Upper lobe of left lung (tissue), 6 donors: ENCODE measurements around the gene VMP1. TPM values are rescaled to one million over a fixed set of nuclear protein-coding genes. Genes with fewer than 3 reads are reported as not detected.

Experiments used
- ATAC-seq, 2 donors: fragments of 200-7000 bp; cut with Tn5 transposase; one replicate each; pipeline ENCODE4 v1.9.1; 2022; ENCODE audit warnings: mild to moderate bottlenecking in 2 of 2, moderate library complexity in 2 of 2; ENCODE audit not compliant: low FRiP score in 2 of 2
- DNase-seq, 2 donors: peaks; one replicate each; pipeline ENCODE4 v3.0.0-alpha.2; 2019 to 2020
- H3K27ac ChIP-seq, 4 donors: fragments of 200-600 bp; sonication (generic); one replicate each; pipeline ENCODE4 v1.5.1; 2016 to 2019
- H3K27me3 ChIP-seq, 4 donors: fragments of 200-600 bp; sonication (generic); one replicate each; pipeline ENCODE4 v1.5.1; 2017 to 2019
- H3K36me3 ChIP-seq, 4 donors: fragments of 200-600 bp; sonication (generic); one replicate each; pipeline ENCODE4 v1.5.1; 2016 to 2019
- H3K4me1 ChIP-seq, 4 donors: fragments of 200-600 bp; sonication (generic); one replicate each; pipeline ENCODE4 v1.5.1; 2018 to 2019
- H3K4me3 ChIP-seq, 4 donors: fragments of 200-600 bp; sonication (generic); one replicate each; pipeline ENCODE4 v1.5.1; 2017 to 2019; ENCODE audit warnings: mild to moderate bottlenecking in 2 of 4, moderate library complexity in 1 of 4
- H3K9me3 ChIP-seq, 4 donors: fragments of 200-600 bp; sonication (generic); one replicate each; pipeline ENCODE4 v1.5.1; 2018 to 2019
- EP300 ChIP-seq, 4 donors: sonication (generic); formaldehyde crosslinking; IDR thresholded peaks; one replicate each; pipeline ENCODE4 v1.5.1; 2017; ENCODE audit warnings: antibody characterized with exemption in 4 of 4, control low read depth in 2 of 4
- POLR2A ChIP-seq, 4 donors: fragments of 450-650 bp; IDR thresholded peaks; one replicate each; pipeline ENCODE4 v1.5.1; 2016 to 2017; ENCODE audit warnings: antibody characterized with exemption in 4 of 4, mild to moderate bottlenecking in 2 of 4
- POLR2AphosphoS5 ChIP-seq, 2 donors: sonication (generic); formaldehyde crosslinking; IDR thresholded peaks; one replicate each; pipeline ENCODE4 v1.5.1; 2017; ENCODE audit warnings: antibody characterized with exemption in 2 of 2
- WGBS, 2 donors: methylation state at CpG; one replicate each; pipeline ENCODE4 v1.1.5; 2017 to 2018; 5-methylcytosine and 5-hydroxymethylcytosine counted together
- total RNA-seq, 6 donors: library from RNA; depleted of rRNA in 4 of 6; stranded (reverse); fragments of >200 nt in 4 of 6; gene quantifications; one replicate each; pipeline versions ENCODE4 v1.1.0 to v1.2.1, GENCODE V29; 2016 to 2021
- TF ChIP-seq, protein P1 (sequence below), 6 experiments: fragments of 450-650 bp in 4 of 6; fragments of 200-600 bp in 2 of 6; sonication (generic) in 2 of 6; IDR thresholded peaks; one replicate each; pipeline ENCODE4 v1.5.1; 2016 to 2019; ENCODE audit warnings: antibody characterized with exemption in 6 of 6
- donor health status: DM: no; HTN: no; CAD: no; lungs with moderate emphysema.
- donor health status: DM: no; HTN: yes; CAD: no; lungs with severe emphysema.

VMP1 gene
- total RNA-seq, 6 donors from 2014 or later: 124 to 246 (median 181) TPM

- Histone ChIP-seq H3K36me3 (peaks cover 0 to 28% (median 8%) of the 10 kb centered on the region in 4 donors), H3K27me3 (no peaks in the 10 kb centered on the region), H3K4me3 (no peak overlapping the region), H3K9me3 (no peaks in the 10 kb centered on the region), H3K27ac (no peak overlapping the region), H3K4me1 (peaks cover 8 to 23% (median 16%) of the 10 kb centered on the region in 4 donors)
- DNase-seq: no peak
- no peak for ATAC-seq
- WGBS, 2 donors: 100% methylated on average over 2 of the region's 2 CpGs
- TF ChIP-seq, protein P1, sequence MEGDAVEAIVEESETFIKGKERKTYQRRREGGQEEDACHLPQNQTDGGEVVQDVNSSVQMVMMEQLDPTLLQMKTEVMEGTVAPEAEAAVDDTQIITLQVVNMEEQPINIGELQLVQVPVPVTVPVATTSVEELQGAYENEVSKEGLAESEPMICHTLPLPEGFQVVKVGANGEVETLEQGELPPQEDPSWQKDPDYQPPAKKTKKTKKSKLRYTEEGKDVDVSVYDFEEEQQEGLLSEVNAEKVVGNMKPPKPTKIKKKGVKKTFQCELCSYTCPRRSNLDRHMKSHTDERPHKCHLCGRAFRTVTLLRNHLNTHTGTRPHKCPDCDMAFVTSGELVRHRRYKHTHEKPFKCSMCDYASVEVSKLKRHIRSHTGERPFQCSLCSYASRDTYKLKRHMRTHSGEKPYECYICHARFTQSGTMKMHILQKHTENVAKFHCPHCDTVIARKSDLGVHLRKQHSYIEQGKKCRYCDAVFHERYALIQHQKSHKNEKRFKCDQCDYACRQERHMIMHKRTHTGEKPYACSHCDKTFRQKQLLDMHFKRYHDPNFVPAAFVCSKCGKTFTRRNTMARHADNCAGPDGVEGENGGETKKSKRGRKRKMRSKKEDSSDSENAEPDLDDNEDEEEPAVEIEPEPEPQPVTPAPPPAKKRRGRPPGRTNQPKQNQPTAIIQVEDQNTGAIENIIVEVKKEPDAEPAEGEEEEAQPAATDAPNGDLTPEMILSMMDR (IDR thresholded peaks at IDR 0.05): no peak
- no peak for TF ChIP-seq EP300 (IDR thresholded peaks at IDR 0.05)
- no peak for TF ChIP-seq POLR2AphosphoS5 (IDR thresholded peaks at IDR 0.05)
- TF ChIP-seq POLR2A (IDR thresholded peaks at IDR 0.05): no peak
Measured at GRCh38 chr17:59771093-59771492, 63.6 kb downstream of the VMP1 start.

- H3K27ac ChIP-seq: no peak overlapping the region
- 85 to 100% methylated on average over 2 of the region's 2 CpGs for WGBS, 2 donors
- H3K27me3 ChIP-seq: no peaks in the 10 kb centered on the region
- ATAC-seq (no peak), DNase-seq (no peak)
- H3K9me3 ChIP-seq: no peaks in the 10 kb centered on the region
- no peak overlapping the region for H3K4me3 ChIP-seq
- H3K4me1 ChIP-seq: no peaks in the 10 kb centered on the region
- H3K36me3 ChIP-seq: peaks cover 0 to 42% (median 11%) of the 10 kb centered on the region in 4 donors
- TF ChIP-seq POLR2A (IDR thresholded peaks at IDR 0.05) (no peak), EP300 (IDR thresholded peaks at IDR 0.05) (no peak), POLR2AphosphoS5 (IDR thresholded peaks at IDR 0.05) (no peak)
- TF ChIP-seq, protein P1 (IDR thresholded peaks at IDR 0.05): no peak
Measured at GRCh38 chr17:59775786-59776350, 68.4 kb downstream of the VMP1 start.

- WGBS, 2 donors: 95 to 100% methylated on average over 1 of the region's 1 CpG
- DNase-seq: no peak
- Histone ChIP-seq H3K4me3 (no peak overlapping the region), H3K27ac (no peak overlapping the region), H3K36me3 (peaks cover 0 to 42% (median 11%) of the 10 kb centered on the region in 4 donors), H3K9me3 (no peaks in the 10 kb centered on the region), H3K27me3 (no peaks in the 10 kb centered on the region), H3K4me1 (no peaks in the 10 kb centered on the region)
- ATAC-seq: no peak
- TF ChIP-seq POLR2AphosphoS5 (IDR thresholded peaks at IDR 0.05): no peak
Measured at GRCh38 chr17:59776577-59776976, 69.1 kb downstream of the VMP1 start.

DNA sequence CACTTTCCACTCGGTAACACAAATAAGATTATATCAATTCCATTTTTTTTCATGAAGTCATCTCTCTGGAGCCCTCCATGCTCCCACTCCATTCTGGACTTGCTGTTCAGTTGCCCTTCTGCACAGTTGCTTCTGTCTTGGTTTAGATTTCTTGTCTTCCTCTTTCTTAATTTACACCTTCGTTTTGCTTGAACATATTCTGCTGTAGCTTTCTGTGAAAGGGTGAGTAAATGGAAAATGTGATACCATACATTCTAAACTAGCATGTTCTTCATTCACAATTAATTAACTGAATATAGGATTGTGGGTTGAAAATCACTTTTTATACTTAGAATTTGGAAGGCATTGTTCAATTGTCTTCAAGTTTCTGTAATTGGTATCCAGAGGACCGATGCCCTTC lies 69.6 kb downstream of the VMP1 start:
- H3K27me3 ChIP-seq: no peaks in the 10 kb centered on the region
- no peak for ATAC-seq
- TF ChIP-seq EP300 (IDR thresholded peaks at IDR 0.05) (no peak), POLR2A (IDR thresholded peaks at IDR 0.05) (no peak), POLR2AphosphoS5 (IDR thresholded peaks at IDR 0.05) (no peak)
- TF ChIP-seq, protein P1 (IDR thresholded peaks at IDR 0.05): no peak
- 59 to 94% methylated on average over 3 of the region's 3 CpGs for WGBS, 2 donors
- H3K9me3 ChIP-seq: no peaks in the 10 kb centered on the region
- H3K4me3 ChIP-seq: no peak overlapping the region
- no peak overlapping the region for H3K27ac ChIP-seq
- peaks cover 0 to 42% (median 11%) of the 10 kb centered on the region in 4 donors for H3K36me3 ChIP-seq
- no peaks in the 10 kb centered on the region for H3K4me1 ChIP-seq
- no peak for DNase-seq

GRCh38 chr17:59778996-59779395 lies 71.5 kb downstream of the VMP1 start:
- ATAC-seq: no peak
- H3K27ac ChIP-seq: peak overlapping the region in 1 of 4 donors; percentile 34
- DNase-seq: no peak

More at GRCh38 chr17:59778996-59779395, 71.5 kb downstream of the VMP1 start:
- Histone ChIP-seq H3K4me3 (no peak overlapping the region), H3K36me3 (peaks cover 0 to 37% (median 10%) of the 10 kb centered on the region in 4 donors), H3K4me1 (peaks cover 8 to 16% (median 12%) of the 10 kb centered on the region in 4 donors), H3K27me3 (no peaks in the 10 kb centered on the region), H3K9me3 (no peaks in the 10 kb centered on the region)
- 89 to 98% methylated on average over 4 of the region's 4 CpGs for WGBS, 2 donors
- TF ChIP-seq EP300 (IDR thresholded peaks at IDR 0.05): no peak
- no peak for TF ChIP-seq POLR2A (IDR thresholded peaks at IDR 0.05)
- TF ChIP-seq, protein P1 (IDR thresholded peaks at IDR 0.05): no peak
- TF ChIP-seq POLR2AphosphoS5 (IDR thresholded peaks at IDR 0.05): no peak
